HCT116 (cell line): ENCODE results near the gene LRFN2. TPM values are rescaled to one million over a fixed set of nuclear protein-coding genes. Genes with fewer than 3 reads are reported as not detected.

Experiments
- ATAC-seq: fragments of 200-7000 bp; cut with Tn5 transposase; 2 replicates; pipeline ENCODE4 v1.9.1; 2020; ENCODE audit warnings: mild to moderate bottlenecking, moderate library complexity
- BruUV-seq: library from RNA; stranded (reverse); fragments of 400-500 nt; replicated peaks from 2 replicates; lab custom pipeline; 2021; lab: Mats Ljungman, UMichigan
- CTCF ChIA-PET: fragments of 300-600 bp; sonication (Branson Sonifier 250); formaldehyde crosslinking; loops from one replicate; lab custom pipeline; 2021; ENCODE audit warnings: antibody characterized with exemption; lab: Charles Lee
- POLR2A ChIA-PET: fragments of 300-600, 350-600 bp; sonication (Branson Sonifier 250); formaldehyde crosslinking; loops from one replicate; lab custom pipeline; 2021; ENCODE audit warnings: antibody characterized with exemption; lab: Charles Lee
- RAD21 ChIA-PET, 2 experiments: fragments of 300-600 bp; sonication (Branson Sonifier 250); formaldehyde crosslinking; loops; one replicate each; lab custom pipeline; 2023; ENCODE audit warnings: low total read pairs in 2 of 2; ENCODE audit not compliant: uncharacterized antibody in 2 of 2, unreplicated experiment in 2 of 2, low non-redundant PET in 1 of 2; lab: Charles Lee
- DNase-seq: peaks from one replicate; pipeline ENCODE4 v3.0.0-alpha.2; 2010; ENCODE audit warnings: low read depth, low spot score
- H2AFZ ChIP-seq: fragments of 200-600 bp; shearing (Covaris generic), sonication (generic); 2 replicates; pipeline ENCODE4 v1.6.1; 2017; ENCODE audit warnings: low read depth, mixed run types, mixed read lengths, antibody characterized with exemption, low read length; ENCODE audit not compliant: poor library complexity, severe bottlenecking
- H3K27ac ChIP-seq: 2 replicates; pipeline ENCODE4 v1.5.1; 2012; ENCODE audit warnings: low read depth, low read length
- H3K27me3 ChIP-seq: fragments of 200-600 bp; sonication (generic); 2 replicates; pipeline ENCODE4 v1.6.1; 2016; ENCODE audit warnings: mixed run types, low read length, mixed read lengths; ENCODE audit not compliant: insufficient read depth
- H3K36me3 ChIP-seq, 2 experiments: fragments of 200-500 bp in 1 of 2; fragments of 200-600 bp in 1 of 2; sonication (Bioruptor generic) in 1 of 2; sonication (generic) in 1 of 2; 2 replicates each; pipeline versions ENCODE4 v1.5.1 to v1.6.1; 2014 to 2016; ENCODE audit warnings: low read length in 2 of 2, inconsistent platforms in 1 of 2, mixed read lengths in 1 of 2, mixed run types in 1 of 2; ENCODE audit not compliant: insufficient read depth in 2 of 2, control insufficient read depth in 1 of 2
- H3K4me1 ChIP-seq, 2 experiments: fragments of 200-600 bp in 1 of 2; sonication (generic) in 1 of 2; 2 replicates each; pipeline versions ENCODE4 v1.5.1 to v1.6.1; 2012 to 2017; ENCODE audit warnings: low read length in 2 of 2, inconsistent platforms in 1 of 2, mild to moderate bottlenecking in 1 of 2, mixed read lengths in 1 of 2, mixed run types in 1 of 2, moderate library complexity in 1 of 2; ENCODE audit not compliant: insufficient read depth in 2 of 2, control insufficient read depth in 1 of 2
- H3K4me2 ChIP-seq: fragments of 200-600 bp; sonication (generic); 2 replicates; pipeline ENCODE4 v1.6.1; 2017; ENCODE audit warnings: mixed run types, low read length, mixed read lengths
- H3K4me3 ChIP-seq, 2 experiments: fragments of 200-600 bp in 1 of 2; sonication (generic) in 1 of 2; replicated peaks in 1 of 2; 2 replicates each; pipeline ENCODE4 v1.5.1; 2011 to 2016; ENCODE audit warnings: low read length in 2 of 2, control low read depth in 1 of 2, low read depth in 1 of 2, mild to moderate bottlenecking in 1 of 2, mixed read lengths in 1 of 2, mixed run types in 1 of 2
- H3K79me2 ChIP-seq: fragments of 200-600 bp; sonication (generic); 2 replicates; pipeline ENCODE4 v1.6.1; 2017; ENCODE audit warnings: mild to moderate bottlenecking, mixed run types, low read length, moderate library complexity, mixed read lengths; ENCODE audit not compliant: insufficient read depth
- H3K9ac ChIP-seq: fragments of 200-600 bp; sonication (generic); 2 replicates; pipeline ENCODE4 v1.6.1; 2016; ENCODE audit warnings: low read length, mixed read lengths
- H3K9me2 ChIP-seq: fragments of 200-600 bp; sonication (generic), shearing (Covaris generic); 2 replicates; pipeline ENCODE4 v1.6.1; 2017; ENCODE audit warnings: mixed run types, mild to moderate bottlenecking, moderate library complexity; ENCODE audit not compliant: insufficient read depth
- H3K9me3 ChIP-seq, 2 experiments: fragments of 200-500 bp in 1 of 2; fragments of 200-600 bp in 1 of 2; sonication (Bioruptor generic) in 1 of 2; sonication (generic) in 1 of 2; 2 replicates each; pipeline ENCODE4 v1.6.1; 2014 to 2017; ENCODE audit warnings: low read length in 2 of 2, mixed read lengths in 2 of 2, inconsistent platforms in 1 of 2, low read depth in 1 of 2, mild to moderate bottlenecking in 1 of 2, mixed run types in 1 of 2, moderate library complexity in 1 of 2; ENCODE audit not compliant: control insufficient read depth in 1 of 2, insufficient read depth in 1 of 2
- H4K20me1 ChIP-seq: fragments of 200-600 bp; sonication (generic), shearing (Covaris generic); 2 replicates; pipeline ENCODE4 v1.6.1; 2017; ENCODE audit warnings: mixed run types, mild to moderate bottlenecking, moderate library complexity; ENCODE audit not compliant: insufficient read depth
- ATF3 ChIP-seq: IDR thresholded peaks from 2 replicates; pipeline ENCODE4 v1.6.1; 2012
- CBX3 ChIP-seq: IDR thresholded peaks from 2 replicates; pipeline ENCODE4 v1.6.1; 2012; ENCODE audit warnings: low read depth
- EGR1 ChIP-seq: IDR thresholded peaks from 2 replicates; pipeline ENCODE4 v1.6.1; 2012; ENCODE audit warnings: low read depth
- FOSL1 ChIP-seq: IDR thresholded peaks from 2 replicates; pipeline ENCODE4 v1.6.1; 2012; ENCODE audit warnings: low read depth
- JUND ChIP-seq: IDR thresholded peaks from 2 replicates; pipeline ENCODE4 v1.6.1; 2012
- MAX ChIP-seq: IDR thresholded peaks from 2 replicates; pipeline ENCODE4 v1.6.1; 2012
- POLR2A ChIP-seq: IDR thresholded peaks from 2 replicates; pipeline ENCODE4 v1.7.0; 2011; ENCODE audit warnings: borderline replicate concordance; ENCODE audit not compliant: insufficient read depth, insufficient read length; ENCODE audit errors: extremely low read depth
- POLR2AphosphoS5 ChIP-seq: IDR thresholded peaks from 2 replicates; pipeline ENCODE4 v1.6.1; 2011; ENCODE audit warnings: mild to moderate bottlenecking, low read depth, low read length, moderate library complexity
- RAD21 ChIP-seq: IDR thresholded peaks from 2 replicates; pipeline ENCODE4 v1.6.1; 2012; ENCODE audit warnings: low read depth, mild to moderate bottlenecking
- SIN3A ChIP-seq: IDR thresholded peaks from 2 replicates; pipeline ENCODE4 v1.6.1; 2012; ENCODE audit warnings: low read depth
- SP1 ChIP-seq: IDR thresholded peaks from 2 replicates; pipeline ENCODE4 v1.6.1; 2012; ENCODE audit warnings: low read depth
- SRF ChIP-seq: IDR thresholded peaks from 2 replicates; pipeline ENCODE4 v1.6.1; 2012; ENCODE audit warnings: low read depth
- TCF7L2 ChIP-seq: IDR thresholded peaks from 2 replicates; pipeline ENCODE4 v1.7.0; 2011; ENCODE audit warnings: borderline replicate concordance, inconsistent platforms; ENCODE audit not compliant: insufficient read depth, insufficient read length; ENCODE audit errors: extremely low read depth
- YY1 ChIP-seq: IDR thresholded peaks from 2 replicates; pipeline ENCODE4 v1.6.1; 2011; ENCODE audit warnings: low read length, low read depth, moderate library complexity, mild to moderate bottlenecking; ENCODE audit not compliant: insufficient replicate concordance; ENCODE audit errors: extremely low read depth
- ZBTB33 ChIP-seq: IDR thresholded peaks from 2 replicates; pipeline ENCODE4 v1.6.1; 2011; ENCODE audit warnings: mild to moderate bottlenecking, low read length, moderate library complexity; ENCODE audit not compliant: insufficient replicate concordance; ENCODE audit errors: extremely low read depth
- ZNF274 ChIP-seq: fragments of 200-500 bp; sonication (Bioruptor generic); IDR thresholded peaks from 2 replicates; pipeline ENCODE4 v1.6.1; 2014; ENCODE audit warnings: mild to moderate bottlenecking, low read depth, low read length, inconsistent platforms
- intact Hi-C: fragments of 100-400 bp; cut with micrococcal nuclease; formaldehyde crosslinking; loops from 2 replicates; pipeline ENCODE4 v1.10.0; 2022
- total RNA-seq: library from RNA; stranded (reverse); gene quantifications from one replicate; pipeline ENCODE4 v1.2.1, GENCODE V29; 2021; ENCODE audit not compliant: unreplicated experiment
- TF ChIP-seq, protein P1 (sequence below): IDR thresholded peaks from 2 replicates; pipeline ENCODE4 v1.6.1; 2012; ENCODE audit warnings: low read depth

LRFN2 gene
- total RNA-seq, 1 experiment from 2014 or later = not detected

GRCh38 chr6:40443842-40444241, 143.3 kb downstream of the LRFN2 start (continued):
- TF ChIP-seq, protein P1, sequence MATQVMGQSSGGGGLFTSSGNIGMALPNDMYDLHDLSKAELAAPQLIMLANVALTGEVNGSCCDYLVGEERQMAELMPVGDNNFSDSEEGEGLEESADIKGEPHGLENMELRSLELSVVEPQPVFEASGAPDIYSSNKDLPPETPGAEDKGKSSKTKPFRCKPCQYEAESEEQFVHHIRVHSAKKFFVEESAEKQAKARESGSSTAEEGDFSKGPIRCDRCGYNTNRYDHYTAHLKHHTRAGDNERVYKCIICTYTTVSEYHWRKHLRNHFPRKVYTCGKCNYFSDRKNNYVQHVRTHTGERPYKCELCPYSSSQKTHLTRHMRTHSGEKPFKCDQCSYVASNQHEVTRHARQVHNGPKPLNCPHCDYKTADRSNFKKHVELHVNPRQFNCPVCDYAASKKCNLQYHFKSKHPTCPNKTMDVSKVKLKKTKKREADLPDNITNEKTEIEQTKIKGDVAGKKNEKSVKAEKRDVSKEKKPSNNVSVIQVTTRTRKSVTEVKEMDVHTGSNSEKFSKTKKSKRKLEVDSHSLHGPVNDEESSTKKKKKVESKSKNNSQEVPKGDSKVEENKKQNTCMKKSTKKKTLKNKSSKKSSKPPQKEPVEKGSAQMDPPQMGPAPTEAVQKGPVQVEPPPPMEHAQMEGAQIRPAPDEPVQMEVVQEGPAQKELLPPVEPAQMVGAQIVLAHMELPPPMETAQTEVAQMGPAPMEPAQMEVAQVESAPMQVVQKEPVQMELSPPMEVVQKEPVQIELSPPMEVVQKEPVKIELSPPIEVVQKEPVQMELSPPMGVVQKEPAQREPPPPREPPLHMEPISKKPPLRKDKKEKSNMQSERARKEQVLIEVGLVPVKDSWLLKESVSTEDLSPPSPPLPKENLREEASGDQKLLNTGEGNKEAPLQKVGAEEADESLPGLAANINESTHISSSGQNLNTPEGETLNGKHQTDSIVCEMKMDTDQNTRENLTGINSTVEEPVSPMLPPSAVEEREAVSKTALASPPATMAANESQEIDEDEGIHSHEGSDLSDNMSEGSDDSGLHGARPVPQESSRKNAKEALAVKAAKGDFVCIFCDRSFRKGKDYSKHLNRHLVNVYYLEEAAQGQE = no peak
- TF ChIP-seq CBX3 (no peak), POLR2AphosphoS5 (no peak), MAX (no peak), TCF7L2 (no peak), RAD21 (no peak), POLR2A (no peak), ZNF274 (no peak)

GRCh38 chr6:40442591-40442990, 144.6 kb downstream of the LRFN2 start:
- Histone ChIP-seq H3K9me3 (no peaks in the 10 kb centered on the region), H3K27me3 (peaks cover 5% of the 10 kb centered on the region; the same call in 1 of the 2 replicates), H3K4me1 (no peaks in the 10 kb centered on the region), H3K36me3 (no peaks in the 10 kb centered on the region), H3K4me2 (no peak overlapping the region), H4K20me1 (no peaks in the 10 kb centered on the region), H3K4me3 (no peak overlapping the region), H3K9me2 (no peaks in the 10 kb centered on the region), H3K9ac (no peak overlapping the region), H3K27ac (no peak overlapping the region), H2AFZ (no peak overlapping the region), H3K79me2 (no peaks in the 10 kb centered on the region)
- ChIA-PET POLR2A (no interaction called here), RAD21 (no interaction called here), CTCF (no interaction called here)
- no peak for ATAC-seq
- intact Hi-C loops = no loop called here
- TF ChIP-seq MAX (no peak), YY1 (no peak), SRF (no peak), RAD21 (no peak), SIN3A (no peak), JUND (no peak), FOSL1 (no peak), ATF3 (no peak), EGR1 (no peak), SP1 (no peak), TCF7L2 (no peak), POLR2AphosphoS5 (no peak), ZBTB33 (no peak)
- BruUV-seq = no TSS peak
- DNase-seq = no peak
